Amniotic stem cell (primary cell): ENCODE data around the gene SRPX2.

ENCODE experiments used
- DNase-seq: peaks from one replicate; lab custom pipeline; 2025; lab: John Stamatoyannopoulos, UW

Gene SRPX2

GRCh38 chrX:100650841-100651240, 6.8 kb downstream of the SRPX2 start:
- no peak for DNase-seq

GRCh38 chrX:100652266-100652665, 8.3 kb downstream of the SRPX2 start:
- DNase-seq: no peak

- no peak for DNase-seq
These were observed 10.3 kb downstream of the SRPX2 start for GRCh38 chrX:100654261-100654660.

GRCh38 chrX:100658941-100659381, 15.0 kb downstream of the SRPX2 start:
- no peak for DNase-seq

- DNase-seq: no peak
These were observed 15.6 kb downstream of the SRPX2 start for GRCh38 chrX:100659431-100660137.

- no peak for DNase-seq
These were observed 18.2 kb downstream of the SRPX2 start for GRCh38 chrX:100662170-100662569.

GRCh38 chrX:100662796-100663195, 18.8 kb downstream of the SRPX2 start:
- no peak for DNase-seq

GRCh38 chrX:100663642-100664041, 19.6 kb downstream of the SRPX2 start:
- no peak for DNase-seq

GRCh38 chrX:100672966-100673365, 29.0 kb downstream of the SRPX2 start:
- no peak for DNase-seq

- no peak for DNase-seq
These were observed 29.5 kb downstream of the SRPX2 start for GRCh38 chrX:100673397-100673953.

GRCh38 chrX:100674705-100675104, 30.7 kb downstream of the SRPX2 start:
- no peak for DNase-seq

GRCh38 chrX:100677611-100678181, 33.7 kb downstream of the SRPX2 start:
- DNase-seq: no peak

GRCh38 chrX:100680756-100681155, 36.8 kb downstream of the SRPX2 start:
- peak; percentile 1 for DNase-seq

GRCh38 chrX:100681599-100681998, 37.6 kb downstream of the SRPX2 start:
- no peak for DNase-seq

GRCh38 chrX:100682939-100683338, 38.9 kb downstream of the SRPX2 start:
- DNase-seq: no peak

GRCh38 chrX:100685284-100685996, 41.4 kb downstream of the SRPX2 start:
- DNase-seq: no peak

GRCh38 chrX:100685997-100686305, 42.0 kb downstream of the SRPX2 start:
- no peak for DNase-seq

- no peak for DNase-seq
These were observed 43.1 kb downstream of the SRPX2 start for GRCh38 chrX:100687128-100687527.

- no peak for DNase-seq
These were observed 43.5 kb downstream of the SRPX2 start for GRCh38 chrX:100687546-100687945.

GRCh38 chrX:100695302-100695701, 51.3 kb downstream of the SRPX2 start:
- no peak for DNase-seq

GRCh38 chrX:100695991-100696390, 52.0 kb downstream of the SRPX2 start:
- no peak for DNase-seq

- no peak for DNase-seq
These were observed 52.8 kb downstream of the SRPX2 start for GRCh38 chrX:100696699-100697351.

- no peak for DNase-seq
These were observed 54.6 kb downstream of the SRPX2 start for GRCh38 chrX:100698551-100698950.
